Stomach (tissue), 9 donors: ENCODE measurements around the gene SF3A2. TPM values are rescaled to one million over a fixed set of nuclear protein-coding genes. Genes with fewer than 3 reads are reported as not detected.

Experiments
- DNase-seq, 2 donors: peaks; one replicate each; pipeline versions ENCODE4 v3.0.0 to v3.0.0-alpha.2; 2013 to 2019
- H3K27ac ChIP-seq, 5 donors: fragments of 200-600 bp in 4 of 5; sonication (generic) in 4 of 5; one replicate each; pipeline ENCODE4 v1.5.1; 2013 to 2019; ENCODE audit warnings: mild to moderate bottlenecking in 1 of 5, moderate library complexity in 1 of 5
- H3K27me3 ChIP-seq, 3 donors: fragments of 200-600 bp; sonication (generic); one replicate each; pipeline ENCODE4 v1.5.1; 2017 to 2019; ENCODE audit warnings: mixed run types in 1 of 3
- H3K36me3 ChIP-seq, 4 donors: fragments of 200-600 bp; sonication (generic); 1 replicate in 3 of 4; 2 replicates in 1 of 4; pipeline ENCODE4 v1.5.1; 2016 to 2019
- H3K4me1 ChIP-seq, 4 donors: fragments of 200-600 bp; sonication (generic); one replicate each; pipeline ENCODE4 v1.5.1; 2016 to 2019
- H3K4me3 ChIP-seq, 4 donors: fragments of 200-600 bp; sonication (generic) in 3 of 4; one replicate each; pipeline ENCODE4 v1.5.1; 2016 to 2019; ENCODE audit warnings: mild to moderate bottlenecking in 1 of 4
- H3K9me3 ChIP-seq, 4 donors: fragments of 200-600 bp; sonication (generic); one replicate each; pipeline ENCODE4 v1.5.1; 2016 to 2019
- CTCF ChIP-seq, 7 experiments: fragments of 450-650 bp in 4 of 7; fragments of 200-600 bp in 3 of 7; sonication (generic) in 3 of 7; IDR thresholded peaks; one replicate each; pipeline ENCODE4 v1.5.1; 2016 to 2019; ENCODE audit warnings: antibody characterized with exemption in 7 of 7, control low read depth in 2 of 7, mild to moderate bottlenecking in 1 of 7
- EP300 ChIP-seq: sonication (generic); formaldehyde crosslinking; IDR thresholded peaks from one replicate; pipeline ENCODE4 v1.6.1; 2017; ENCODE audit warnings: antibody characterized with exemption
- POLR2A ChIP-seq, 4 donors: fragments of 450-650 bp; IDR thresholded peaks; one replicate each; pipeline ENCODE4 v1.6.1; 2016; ENCODE audit warnings: antibody characterized with exemption in 4 of 4, control low read depth in 2 of 4, mild to moderate bottlenecking in 1 of 4, moderate library complexity in 1 of 4
- POLR2AphosphoS5 ChIP-seq, 3 donors: sonication (generic); formaldehyde crosslinking; IDR thresholded peaks; one replicate each; pipeline ENCODE4 v1.6.1; 2016; ENCODE audit warnings: antibody characterized with exemption in 3 of 3
- WGBS, 5 donors: extraction: QIAGEN DNeasy Blood & Tissue Kit in 3 of 5; methylation state at CpG; one replicate each; pipeline versions ENCODE4 v1.1.5 to v1.1.7; 2013 to 2018; 5-methylcytosine and 5-hydroxymethylcytosine counted together
- intact Hi-C: fragments of 100-400 bp; cut with DNase I; formaldehyde crosslinking; loops from one replicate; pipeline ENCODE4 v1.15.1; 2023; ENCODE audit warnings: low total_unique reads
- polyA plus RNA-seq, 3 donors: library from polyadenylated mRNA; stranded (reverse); fragments of 200-250 nt; gene quantifications; one replicate each; pipeline ENCODE4 v1.2.3, GENCODE V29; 2013
- total RNA-seq, 5 donors: library from RNA; depleted of rRNA; stranded (reverse); fragments of >200 nt; gene quantifications; one replicate each; pipeline versions ENCODE4 v1.1.0 to v1.2.3, GENCODE V29; 2014 to 2016
- donor health status: healthy with polysubstance abuse.
- donor health status: Bipolar disorder and iron deficiency.
- donor health status: healthy.

The SF3A2 gene
- total and polyA plus RNA-seq, 8 donors: 25.8 to 214 (median 37.0) TPM

GRCh38 chr19:2225415-2226050, 11.1 kb upstream of the SF3A2 start:
- no peaks in the 10 kb centered on the region for H3K27me3 ChIP-seq
- WGBS, 5 donors: 95 to 96% (median 96%) methylated on average over 29 to 32 of the region's 32 CpGs
- H3K4me3 ChIP-seq: no peak overlapping the region
- TF ChIP-seq CTCF (IDR thresholded peaks at IDR 0.05) (no peak), EP300 (no peak), POLR2A (IDR thresholded peaks at IDR 0.05) (no peak), POLR2AphosphoS5 (IDR thresholded peaks at IDR 0.05) (no peak)
- intact Hi-C loops: no loop called here
- peaks cover 0 to 10% (median 6%) of the 10 kb centered on the region in 4 donors for H3K4me1 ChIP-seq
- DNase-seq: no peak
- peaks cover 71 to 100% (median 100%) of the 10 kb centered on the region in 4 donors for H3K36me3 ChIP-seq
- no peak overlapping the region for H3K27ac ChIP-seq
- no peaks in the 10 kb centered on the region for H3K9me3 ChIP-seq

- H3K4me3 ChIP-seq: no peak overlapping the region
- intact Hi-C loops: no loop called here
- no peaks in the 10 kb centered on the region for H3K27me3 ChIP-seq
- H3K9me3 ChIP-seq: no peaks in the 10 kb centered on the region
- H3K4me1 ChIP-seq: peaks cover 0 to 17% (median 7%) of the 10 kb centered on the region in 4 donors
- WGBS, 5 donors: 92 to 94% (median 93%) methylated on average over 43 to 59 of the region's 59 CpGs
- TF ChIP-seq EP300 (no peak), POLR2A (IDR thresholded peaks at IDR 0.05) (no peak)
- peaks cover 71 to 100% (median 100%) of the 10 kb centered on the region in 4 donors for H3K36me3 ChIP-seq
- no peak for DNase-seq
- H3K27ac ChIP-seq: no peak overlapping the region
These were observed 10.4 kb upstream of the SF3A2 start for GRCh38 chr19:2226051-2226839.

GRCh38 chr19:2226840-2227360, 9.7 kb upstream of the SF3A2 start:
- no peaks in the 10 kb centered on the region for H3K9me3 ChIP-seq
- intact Hi-C loops: no loop called here
- H3K4me1 ChIP-seq: peaks cover 0 to 24% (median 7%) of the 10 kb centered on the region in 4 donors
- DNase-seq: no peak
- TF ChIP-seq POLR2AphosphoS5 (IDR thresholded peaks at IDR 0.05) (no peak), EP300 (no peak), CTCF (IDR thresholded peaks at IDR 0.05) (no peak), POLR2A (IDR thresholded peaks at IDR 0.05) (no peak)
- no peak overlapping the region for H3K4me3 ChIP-seq
- H3K27me3 ChIP-seq: no peaks in the 10 kb centered on the region
- H3K27ac ChIP-seq: no peak overlapping the region
- peaks cover 71 to 100% (median 99%) of the 10 kb centered on the region in 4 donors for H3K36me3 ChIP-seq
- WGBS, 5 donors: 95 to 99% (median 97%) methylated on average over 23 to 53 of the region's 53 CpGs

- peaks cover 66 to 100% (median 99%) of the 10 kb centered on the region in 4 donors for H3K36me3 ChIP-seq
- no peak overlapping the region for H3K27ac ChIP-seq
- no peak overlapping the region for H3K4me3 ChIP-seq
- peaks cover 0 to 31% (median 11%) of the 10 kb centered on the region in 4 donors for H3K4me1 ChIP-seq
- no peak for DNase-seq
- no peak for TF ChIP-seq EP300
- TF ChIP-seq CTCF (IDR thresholded peaks at IDR 0.05): no peak
- no peak for TF ChIP-seq POLR2A (IDR thresholded peaks at IDR 0.05)
- TF ChIP-seq POLR2AphosphoS5 (IDR thresholded peaks at IDR 0.05): no peak
- 89 to 96% (median 93%) methylated on average over 53 to 67 of the region's 67 CpGs for WGBS, 5 donors
- no peaks in the 10 kb centered on the region for H3K9me3 ChIP-seq
- intact Hi-C loops: no loop called here
- no peaks in the 10 kb centered on the region for H3K27me3 ChIP-seq
These were observed 9.0 kb upstream of the SF3A2 start for GRCh38 chr19:2227415-2228156.
